CD4-positive, alpha-beta T cell treated with Interleukin-10 for 1 hour (primary cell): ENCODE results near the gene STXBP2.
A peak's percentile ranks its signal among the peaks of the same experiment; 100 is the strongest.

Experiments
- DNase-seq: peaks from one replicate; pipeline ENCODE4 v3.0.0-alpha.2; 2020

The STXBP2 gene

DNA sequence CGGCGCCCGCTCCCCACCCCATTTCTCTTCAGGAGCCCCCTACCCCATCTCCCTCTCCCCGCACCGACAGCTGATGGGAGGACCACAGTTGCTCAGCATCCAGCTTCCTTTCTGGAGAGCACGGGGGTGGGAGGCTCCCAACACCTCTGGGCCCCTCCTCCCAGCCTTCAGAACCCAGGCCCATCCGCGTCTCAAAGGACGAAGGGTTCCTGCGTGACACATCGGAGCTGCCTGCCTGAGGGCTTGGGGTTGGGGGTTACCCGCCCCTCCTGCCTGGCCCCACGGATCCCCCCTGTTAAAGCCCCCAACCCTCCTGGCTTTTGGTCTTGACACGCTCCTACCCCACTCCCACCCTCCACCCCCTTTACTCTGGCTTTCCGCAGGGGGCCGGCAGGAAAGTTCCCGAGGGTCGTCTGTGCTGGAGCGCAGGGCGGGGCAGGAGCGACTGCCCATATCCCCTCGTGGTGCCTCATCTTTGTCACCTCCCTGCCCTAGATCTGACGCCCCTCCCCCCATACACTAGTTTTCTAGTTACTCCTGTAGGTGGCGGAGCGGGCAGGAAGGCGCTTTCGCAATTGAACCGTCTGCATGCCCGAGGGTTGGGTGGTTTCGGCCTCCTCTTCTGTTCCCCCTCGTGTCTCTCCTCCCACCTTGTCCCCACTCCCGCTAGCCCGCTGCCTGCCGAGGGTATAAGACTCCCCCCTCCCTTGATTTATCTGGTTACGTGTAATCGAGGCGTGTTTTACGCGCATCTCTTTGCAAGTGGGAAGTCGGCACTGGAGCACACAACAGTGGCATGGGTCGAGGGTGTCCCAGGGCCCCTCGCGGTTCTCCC is 44.6 kb downstream of the STXBP2 start:
- peak; percentile 89 for DNase-seq

DNA sequence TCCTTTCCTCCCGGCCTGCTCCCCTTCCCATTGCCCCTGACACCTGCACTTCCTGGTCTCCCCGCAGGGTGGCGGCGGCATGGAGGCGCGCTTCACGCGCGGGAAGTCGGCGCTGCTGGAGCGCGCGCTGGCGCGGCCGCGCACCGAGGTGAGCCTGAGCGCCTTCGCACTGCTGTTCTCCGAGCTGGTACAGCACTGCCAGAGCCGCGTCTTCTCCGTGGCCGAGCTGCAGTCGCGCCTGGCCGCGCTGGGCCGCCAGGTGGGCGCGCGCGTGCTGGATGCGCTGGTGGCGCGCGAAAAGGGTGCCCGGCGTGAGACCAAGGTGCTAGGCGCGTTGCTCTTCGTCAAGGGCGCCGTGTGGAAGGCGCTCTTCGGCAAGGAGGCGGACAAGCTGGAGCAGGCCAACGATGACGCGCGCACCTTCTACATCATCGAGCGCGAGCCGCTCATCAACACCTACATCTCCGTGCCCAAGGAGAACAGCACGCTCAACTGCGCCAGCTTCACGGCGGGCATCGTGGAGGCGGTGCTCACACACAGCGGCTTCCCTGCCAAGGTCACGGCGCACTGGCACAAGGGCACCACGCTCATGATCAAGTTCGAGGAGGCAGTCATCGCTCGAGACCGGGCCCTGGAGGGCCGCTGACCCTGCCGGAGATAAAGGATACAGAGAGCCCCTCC is 45.4 kb downstream of the STXBP2 start:
- DNase-seq = no peak

DNA sequence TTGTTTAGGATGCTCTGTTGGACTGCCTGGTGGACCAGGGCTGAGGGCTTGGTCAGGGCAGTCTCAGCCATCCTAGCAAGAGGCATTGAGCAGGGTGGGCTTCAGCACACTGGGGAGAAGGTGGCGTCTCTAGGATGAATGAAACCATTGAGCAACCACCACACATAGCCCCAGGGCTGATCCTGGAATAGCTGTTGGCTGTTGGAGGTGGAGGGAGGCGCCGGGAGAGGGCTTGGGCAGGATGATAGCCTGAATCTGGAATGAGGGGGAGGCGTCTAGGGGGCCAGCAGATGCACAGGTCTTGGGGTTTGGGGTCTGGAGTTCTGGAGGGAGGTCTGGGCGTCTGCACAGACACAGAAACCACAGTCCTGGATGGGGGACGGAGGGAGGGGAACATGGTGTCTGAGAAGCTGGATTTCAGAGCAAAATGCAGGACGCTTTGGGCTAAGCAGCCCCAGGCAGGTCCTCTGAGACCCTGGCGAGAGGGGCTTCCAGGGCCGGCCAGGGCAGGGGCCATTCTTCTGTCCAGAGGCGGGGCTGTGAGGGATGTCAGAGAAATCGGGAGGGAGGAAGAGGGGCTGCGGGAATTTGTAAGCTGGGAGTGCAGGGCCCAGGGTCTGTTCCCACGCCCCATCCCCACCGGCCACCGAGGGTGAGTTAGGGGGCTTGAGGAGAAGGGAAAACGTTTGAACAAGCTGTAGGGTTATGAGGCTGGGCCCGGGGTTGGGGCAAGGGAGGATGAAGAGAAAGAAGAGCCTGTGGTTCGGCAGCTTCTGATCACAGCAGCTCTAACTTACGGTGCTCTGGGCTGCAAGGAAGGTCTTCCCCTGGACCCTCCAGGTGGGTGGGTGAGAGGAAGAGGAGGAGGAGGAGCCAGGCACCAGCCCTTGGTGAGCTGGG is 48.9 kb downstream of the STXBP2 start:
- DNase-seq = no peak

DNA sequence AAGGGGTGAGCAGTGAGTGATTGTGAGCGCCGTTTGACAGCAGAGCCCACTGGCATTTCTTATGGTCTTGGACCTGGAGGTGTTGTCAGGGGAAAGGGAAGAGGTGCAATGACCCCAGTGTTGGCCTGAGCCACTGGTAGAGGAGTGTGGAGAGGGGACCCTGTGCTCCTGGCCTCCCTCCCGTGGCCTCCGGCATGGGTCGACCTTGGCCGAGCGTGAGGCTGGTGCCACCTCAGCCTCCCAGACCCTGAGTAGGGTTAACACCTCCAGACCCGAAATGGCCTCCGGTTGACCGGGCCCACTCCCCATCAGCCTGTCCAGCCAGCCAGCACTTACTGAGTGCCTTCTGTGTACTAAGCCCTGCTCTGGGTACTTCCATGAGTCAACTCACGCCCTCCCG is 50.3 kb downstream of the STXBP2 start:
- DNase-seq = no peak

DNA sequence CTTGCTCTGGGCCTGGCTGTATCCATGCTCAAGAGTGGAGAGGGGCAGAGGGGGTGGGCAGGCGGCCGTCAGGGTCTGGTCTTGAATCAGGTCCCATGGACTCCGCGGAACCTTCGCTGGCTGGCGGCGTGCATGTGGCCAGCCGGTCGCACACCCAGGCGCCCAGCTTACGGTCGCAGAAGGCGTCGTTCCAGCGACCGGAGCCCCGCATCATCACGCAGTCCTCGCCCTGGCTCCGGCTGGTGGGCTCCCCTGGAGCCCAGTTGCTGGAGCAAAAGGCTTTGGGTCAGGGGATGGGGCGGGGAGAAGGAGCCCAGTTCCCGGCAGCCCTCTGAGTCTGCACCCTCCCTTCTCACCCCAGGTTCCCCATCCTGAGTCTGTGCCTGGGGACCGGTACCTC is 52.3 kb downstream of the STXBP2 start:
- DNase-seq = no peak

DNA sequence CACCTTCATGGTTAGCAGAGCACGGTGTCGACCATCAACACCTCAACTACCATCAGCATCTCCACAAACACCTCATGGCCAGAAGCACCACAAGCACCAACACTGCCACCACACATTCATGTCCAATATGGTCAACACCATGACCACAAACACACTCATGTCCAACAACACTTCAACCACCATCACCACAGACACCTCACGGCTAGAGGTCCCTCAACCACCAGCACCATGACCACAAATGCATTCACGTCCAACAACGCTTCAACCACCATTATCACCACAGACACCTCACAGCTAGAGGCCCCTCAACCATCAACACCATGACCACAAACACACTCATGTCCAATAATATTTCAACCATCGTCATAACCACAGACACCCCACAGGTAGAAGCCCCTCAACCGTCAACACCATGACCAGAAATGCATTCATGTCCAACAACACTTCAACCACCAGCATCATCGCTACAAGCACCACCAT is 53.9 kb downstream of the STXBP2 start:
- peak; percentile 53 for DNase-seq

DNA sequence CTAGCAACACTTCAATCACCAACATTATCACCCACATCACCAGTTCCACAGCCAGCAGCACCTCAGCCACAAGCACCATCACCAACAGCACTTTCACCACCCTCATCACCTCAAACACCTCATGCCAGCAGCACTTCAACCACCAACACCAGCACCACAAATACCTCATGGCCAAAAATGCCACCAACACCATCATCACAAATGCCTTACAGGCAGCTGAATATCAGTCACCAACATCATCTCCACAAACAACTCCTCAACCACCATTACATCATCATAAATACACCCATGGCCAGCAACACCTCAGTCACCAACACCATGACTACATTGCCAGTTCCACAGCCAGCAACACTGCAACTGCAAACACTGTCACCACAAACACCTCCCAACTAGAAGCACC is 54.6 kb downstream of the STXBP2 start:
- peak; percentile 52 for DNase-seq

DNA sequence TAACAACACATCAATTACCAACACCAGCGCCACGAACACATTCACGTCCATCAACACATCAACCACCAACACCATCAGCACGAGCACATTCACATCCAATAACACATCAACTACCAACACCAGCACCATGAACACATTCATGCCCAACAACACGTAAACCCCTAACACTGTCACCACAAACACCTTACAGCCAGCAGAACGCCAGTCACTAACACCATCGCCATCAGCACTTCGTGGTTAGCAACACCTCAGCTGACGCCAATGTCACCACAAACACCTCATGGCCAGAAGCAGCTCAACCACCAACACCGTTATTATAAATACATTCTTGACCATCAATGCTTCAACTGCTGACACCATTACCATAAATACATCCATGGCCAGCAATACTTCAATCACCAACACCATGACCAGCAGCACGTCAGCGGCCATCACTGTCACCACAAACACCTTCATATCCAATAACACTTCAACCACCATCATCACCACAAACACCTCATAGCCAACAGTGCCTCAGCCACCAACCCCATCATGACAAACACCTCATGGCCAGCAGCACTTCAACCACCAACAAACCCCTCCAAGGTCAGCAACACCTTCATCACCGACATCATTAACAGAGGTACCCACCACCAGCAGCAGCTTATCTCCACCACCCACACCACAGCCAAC is 55.6 kb downstream of the STXBP2 start:
- DNase-seq = peak; percentile 48

DNA sequence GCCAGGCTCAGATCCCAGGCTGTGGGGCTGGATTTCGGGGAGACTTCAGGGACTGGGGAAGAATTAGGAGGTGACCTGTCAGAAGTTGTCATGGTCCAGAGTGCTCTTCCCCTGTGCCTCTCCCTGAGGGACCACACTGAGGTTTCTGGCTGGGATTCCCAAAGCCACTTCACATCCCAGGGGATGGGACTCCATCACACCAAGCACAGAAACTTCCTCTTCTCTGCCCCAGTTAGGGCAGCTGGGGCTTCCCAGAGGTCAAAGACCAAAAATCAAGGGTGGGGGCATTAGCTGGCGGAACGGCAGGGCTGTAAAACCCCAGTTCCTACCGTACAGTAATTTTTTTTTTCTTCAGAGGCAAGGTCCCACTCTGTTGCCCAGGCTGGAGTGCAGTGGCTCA is 57.6 kb downstream of the STXBP2 start:
- no peak for DNase-seq
